HEK293T (cell line): ENCODE results near the gene SERPINA12.

ENCODE experiments used
- ARNT ChIP-seq: fragments of 450-650 bp; IDR thresholded peaks from 2 replicates; pipeline ENCODE4 v1.6.1; 2017; ENCODE audit warnings: mild to moderate bottlenecking
- BHLHE40 ChIP-seq: fragments of 450-650 bp; IDR thresholded peaks from 2 replicates; pipeline ENCODE4 v1.6.1; 2016; ENCODE audit warnings: mild to moderate bottlenecking, moderate library complexity, borderline replicate concordance
- CTBP1 ChIP-seq: fragments of 450-650 bp; IDR thresholded peaks from 2 replicates; pipeline ENCODE4 v1.6.1; 2016; ENCODE audit warnings: borderline replicate concordance
- ELF4 ChIP-seq: fragments of 450-650 bp; IDR thresholded peaks from 2 replicates; pipeline ENCODE4 v1.6.1; 2017; ENCODE audit warnings: antibody characterized with exemption
- FOXM1 ChIP-seq: fragments of 450-650 bp; IDR thresholded peaks from 2 replicates; pipeline ENCODE4 v1.6.1; 2017; ENCODE audit warnings: mild to moderate bottlenecking, borderline replicate concordance
- HDGF ChIP-seq: fragments of 450-650 bp; IDR thresholded peaks from 2 replicates; pipeline ENCODE4 v1.6.1; 2017; ENCODE audit warnings: antibody characterized with exemption, borderline replicate concordance
- SP1 ChIP-seq: fragments of 450-650 bp; IDR thresholded peaks from 2 replicates; pipeline ENCODE4 v1.6.1; 2017
- SUZ12 ChIP-seq: fragments of 450-650 bp; IDR thresholded peaks from 2 replicates; pipeline ENCODE4 v1.6.1; 2016; ENCODE audit warnings: mild to moderate bottlenecking
- TARDBP ChIP-seq: fragments of 450-650 bp; IDR thresholded peaks from 2 replicates; pipeline ENCODE4 v1.6.1; 2016

GRCh38 chr14:94445003-94445402 lies 64.3 kb downstream of the SERPINA12 start:
- TF ChIP-seq SP1, result no peak
- no peak for TF ChIP-seq SUZ12
- TF ChIP-seq FOXM1, result no peak
- TF ChIP-seq BHLHE40, result no peak
- no peak for TF ChIP-seq TARDBP
- no peak for TF ChIP-seq ELF4
- TF ChIP-seq CTBP1, result no peak
- TF ChIP-seq ARNT, result no peak
- no peak for TF ChIP-seq HDGF
